ENCODE measurements around the gene SYNPO2. TPM values are rescaled to one million over a fixed set of nuclear protein-coding genes. Genes with fewer than 3 reads are reported as not detected.

Gene SYNPO2
- total RNA-seq, 1 experiment from 2014 or later, result 0.93 TPM

DNA sequence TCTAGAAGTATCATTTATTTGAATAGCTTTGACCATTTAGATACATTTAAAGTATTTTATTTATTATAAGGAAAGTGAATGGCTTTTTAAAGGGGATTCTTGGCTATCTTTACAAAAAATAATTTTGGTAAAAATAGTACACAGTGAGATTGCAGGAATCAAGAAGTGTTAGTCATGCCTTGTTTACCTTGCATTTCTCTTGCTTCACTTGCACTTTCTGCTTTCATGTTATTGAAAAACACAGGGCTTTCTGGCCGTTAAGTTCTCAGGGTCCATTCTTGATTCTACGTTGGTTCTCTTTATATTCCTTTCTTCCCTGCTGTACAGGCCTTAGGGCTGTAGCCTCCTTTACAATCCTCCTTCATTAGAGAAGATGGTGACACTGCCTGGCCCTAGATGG, 30.9 kb upstream of the SYNPO2 start:
- H3K79me2 ChIP-seq (ENCODE audit: insufficient read depth, low read length), result no peaks in the 10 kb centered on the region
- ATAC-seq (no peak), DNase-seq (ENCODE audit: low read depth, low spot score) (no peak)
- no peaks in the 10 kb centered on the region for H4K20me1 ChIP-seq (ENCODE audit: insufficient read depth)
- intact Hi-C loops (cut with micrococcal nuclease), result no loop called here
- no peaks in the 10 kb centered on the region for H3K9me2 ChIP-seq (ENCODE audit: insufficient read depth)
- TF ChIP-seq, protein P1, sequence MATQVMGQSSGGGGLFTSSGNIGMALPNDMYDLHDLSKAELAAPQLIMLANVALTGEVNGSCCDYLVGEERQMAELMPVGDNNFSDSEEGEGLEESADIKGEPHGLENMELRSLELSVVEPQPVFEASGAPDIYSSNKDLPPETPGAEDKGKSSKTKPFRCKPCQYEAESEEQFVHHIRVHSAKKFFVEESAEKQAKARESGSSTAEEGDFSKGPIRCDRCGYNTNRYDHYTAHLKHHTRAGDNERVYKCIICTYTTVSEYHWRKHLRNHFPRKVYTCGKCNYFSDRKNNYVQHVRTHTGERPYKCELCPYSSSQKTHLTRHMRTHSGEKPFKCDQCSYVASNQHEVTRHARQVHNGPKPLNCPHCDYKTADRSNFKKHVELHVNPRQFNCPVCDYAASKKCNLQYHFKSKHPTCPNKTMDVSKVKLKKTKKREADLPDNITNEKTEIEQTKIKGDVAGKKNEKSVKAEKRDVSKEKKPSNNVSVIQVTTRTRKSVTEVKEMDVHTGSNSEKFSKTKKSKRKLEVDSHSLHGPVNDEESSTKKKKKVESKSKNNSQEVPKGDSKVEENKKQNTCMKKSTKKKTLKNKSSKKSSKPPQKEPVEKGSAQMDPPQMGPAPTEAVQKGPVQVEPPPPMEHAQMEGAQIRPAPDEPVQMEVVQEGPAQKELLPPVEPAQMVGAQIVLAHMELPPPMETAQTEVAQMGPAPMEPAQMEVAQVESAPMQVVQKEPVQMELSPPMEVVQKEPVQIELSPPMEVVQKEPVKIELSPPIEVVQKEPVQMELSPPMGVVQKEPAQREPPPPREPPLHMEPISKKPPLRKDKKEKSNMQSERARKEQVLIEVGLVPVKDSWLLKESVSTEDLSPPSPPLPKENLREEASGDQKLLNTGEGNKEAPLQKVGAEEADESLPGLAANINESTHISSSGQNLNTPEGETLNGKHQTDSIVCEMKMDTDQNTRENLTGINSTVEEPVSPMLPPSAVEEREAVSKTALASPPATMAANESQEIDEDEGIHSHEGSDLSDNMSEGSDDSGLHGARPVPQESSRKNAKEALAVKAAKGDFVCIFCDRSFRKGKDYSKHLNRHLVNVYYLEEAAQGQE (IDR thresholded peaks at IDR 0.05; ENCODE audit: low read depth), result no peak
- no peak for TF ChIP-seq EZH2phosphoT487 (IDR thresholded peaks at IDR 0.05; ENCODE audit: borderline replicate concordance)
- TF ChIP-seq, protein P2, sequence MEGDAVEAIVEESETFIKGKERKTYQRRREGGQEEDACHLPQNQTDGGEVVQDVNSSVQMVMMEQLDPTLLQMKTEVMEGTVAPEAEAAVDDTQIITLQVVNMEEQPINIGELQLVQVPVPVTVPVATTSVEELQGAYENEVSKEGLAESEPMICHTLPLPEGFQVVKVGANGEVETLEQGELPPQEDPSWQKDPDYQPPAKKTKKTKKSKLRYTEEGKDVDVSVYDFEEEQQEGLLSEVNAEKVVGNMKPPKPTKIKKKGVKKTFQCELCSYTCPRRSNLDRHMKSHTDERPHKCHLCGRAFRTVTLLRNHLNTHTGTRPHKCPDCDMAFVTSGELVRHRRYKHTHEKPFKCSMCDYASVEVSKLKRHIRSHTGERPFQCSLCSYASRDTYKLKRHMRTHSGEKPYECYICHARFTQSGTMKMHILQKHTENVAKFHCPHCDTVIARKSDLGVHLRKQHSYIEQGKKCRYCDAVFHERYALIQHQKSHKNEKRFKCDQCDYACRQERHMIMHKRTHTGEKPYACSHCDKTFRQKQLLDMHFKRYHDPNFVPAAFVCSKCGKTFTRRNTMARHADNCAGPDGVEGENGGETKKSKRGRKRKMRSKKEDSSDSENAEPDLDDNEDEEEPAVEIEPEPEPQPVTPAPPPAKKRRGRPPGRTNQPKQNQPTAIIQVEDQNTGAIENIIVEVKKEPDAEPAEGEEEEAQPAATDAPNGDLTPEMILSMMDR (IDR thresholded peaks at IDR 0.05 in 2 of 3, conservative IDR thresholded peaks at IDR 0.05 in 1 of 3; ENCODE audit: borderline replicate concordance in 1 of 3, insufficient read depth in 1 of 3, low read depth in 2 of 3, low read length in 2 of 3), result no peak
- TF ChIP-seq EGR1 (IDR thresholded peaks at IDR 0.05; ENCODE audit: low read depth), result no peak
- TF ChIP-seq POLR2AphosphoS5 (IDR thresholded peaks at IDR 0.05; ENCODE audit: low read depth, low read length), result no peak
- no peak for TF ChIP-seq ZBTB33 (IDR thresholded peaks at IDR 0.05; ENCODE audit: extremely low read depth, insufficient replicate concordance, low read length)
- TF ChIP-seq, protein P3, sequence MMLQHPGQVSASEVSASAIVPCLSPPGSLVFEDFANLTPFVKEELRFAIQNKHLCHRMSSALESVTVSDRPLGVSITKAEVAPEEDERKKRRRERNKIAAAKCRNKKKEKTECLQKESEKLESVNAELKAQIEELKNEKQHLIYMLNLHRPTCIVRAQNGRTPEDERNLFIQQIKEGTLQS (IDR thresholded peaks at IDR 0.05), result no peak
- TF ChIP-seq TCF7L2 (IDR thresholded peaks at IDR 0.05; ENCODE audit: borderline replicate concordance, extremely low read depth, insufficient read depth, insufficient read length), result no peak
- TF ChIP-seq ZNF274 (IDR thresholded peaks at IDR 0.05; ENCODE audit: low read depth, low read length), result no peak
- H3K4me3 ChIP-seq (replicated peaks in 1 of 2; ENCODE audit: low read depth in 1 of 2, low read length in 2 of 2), result no peak overlapping the region
- no peaks in the 10 kb centered on the region for H3K27me3 ChIP-seq (ENCODE audit: insufficient read depth, low read length)
- no TSS peak for BruUV-seq (replicated peaks)
- no peaks in the 10 kb centered on the region for H3K4me1 ChIP-seq (ENCODE audit: control insufficient read depth in 1 of 2, insufficient read depth in 2 of 2, low read length in 2 of 2)
- H3K27ac ChIP-seq (ENCODE audit: low read depth, low read length), result no peak overlapping the region
- H3K9ac ChIP-seq (ENCODE audit: low read length), result no peak overlapping the region
- ChIA-PET RAD21 (ENCODE audit: low non-redundant PET in 1 of 2, low total read pairs in 2 of 2, uncharacterized antibody in 2 of 2, unreplicated experiment in 2 of 2) (no interaction called here), POLR2A (no interaction called here), CTCF (interaction anchor here (4.2 kb wide), 1 partner anchor 7 kb away, joined by 25 read pairs; no protein-coding TSS in a partner anchor)
- H3K9me3 ChIP-seq (ENCODE audit: control insufficient read depth in 1 of 2, insufficient read depth in 1 of 2, low read depth in 1 of 2, low read length in 2 of 2), result no peaks in the 10 kb centered on the region
- H3K36me3 ChIP-seq (ENCODE audit: control insufficient read depth in 1 of 2, insufficient read depth in 2 of 2, low read length in 2 of 2), result no peaks in the 10 kb centered on the region
- no peak overlapping the region for H2AFZ ChIP-seq (ENCODE audit: low read depth, low read length, poor library complexity, severe bottlenecking)
- H3K4me2 ChIP-seq (ENCODE audit: low read length), result no peak overlapping the region
